GM18507 (cell line): ENCODE data around the gene PLK3.
"Not testable (repeated sequence)": the region's sequence is repeated elsewhere in the genome, so short reads cannot be mapped to it uniquely, and the experiment has no call there.

Experiments used
- DNase-seq: peaks from one replicate; pipeline ENCODE4 v3.0.0; 2011; ENCODE audit warnings: low read depth; ENCODE audit not compliant: insufficient read length; ENCODE audit errors: extremely low spot score
- FAIRE-seq: peaks from 2 replicates; lab custom pipeline; 2011; peaks lifted over from hg19 to GRCh38; lab: Jason Lieb, UNC

PLK3 gene

DNA sequence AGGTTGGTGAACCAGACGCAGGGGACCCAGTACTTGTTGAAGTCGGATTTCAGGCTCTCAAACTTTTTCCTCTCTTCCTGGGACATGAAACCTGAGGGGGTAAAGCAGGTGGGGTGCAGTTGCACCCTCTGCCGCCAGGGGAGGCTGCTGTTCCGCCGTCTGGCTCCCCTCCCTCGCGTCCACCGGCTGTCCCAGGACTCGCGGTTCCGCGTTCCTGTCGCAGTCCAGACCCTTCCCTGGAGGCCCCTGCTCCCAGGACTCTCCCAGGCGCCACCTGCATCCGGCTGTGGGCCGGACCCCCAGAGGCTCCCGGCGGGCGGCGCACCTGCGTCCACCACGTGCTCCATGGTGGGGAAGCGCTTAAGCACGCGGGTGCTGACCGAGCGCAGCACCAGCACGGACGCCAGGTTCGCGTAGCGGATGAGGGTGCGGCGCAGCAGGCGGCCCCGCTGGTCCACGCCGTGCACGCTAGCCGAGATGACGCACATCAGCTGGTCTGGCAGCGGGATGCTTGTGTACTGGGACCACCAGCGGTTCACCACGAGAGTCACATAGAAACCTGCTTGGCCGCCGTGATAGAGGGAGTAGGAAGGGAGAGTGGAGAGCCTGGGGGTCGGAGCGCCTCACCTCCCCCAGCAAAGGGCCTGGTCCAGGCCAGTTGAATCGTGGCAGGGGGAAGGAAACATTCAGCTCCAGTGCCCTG lies 13.9 kb upstream of the PLK3 start:
- FAIRE-seq (peak; percentile 62), DNase-seq (no peak)

DNA sequence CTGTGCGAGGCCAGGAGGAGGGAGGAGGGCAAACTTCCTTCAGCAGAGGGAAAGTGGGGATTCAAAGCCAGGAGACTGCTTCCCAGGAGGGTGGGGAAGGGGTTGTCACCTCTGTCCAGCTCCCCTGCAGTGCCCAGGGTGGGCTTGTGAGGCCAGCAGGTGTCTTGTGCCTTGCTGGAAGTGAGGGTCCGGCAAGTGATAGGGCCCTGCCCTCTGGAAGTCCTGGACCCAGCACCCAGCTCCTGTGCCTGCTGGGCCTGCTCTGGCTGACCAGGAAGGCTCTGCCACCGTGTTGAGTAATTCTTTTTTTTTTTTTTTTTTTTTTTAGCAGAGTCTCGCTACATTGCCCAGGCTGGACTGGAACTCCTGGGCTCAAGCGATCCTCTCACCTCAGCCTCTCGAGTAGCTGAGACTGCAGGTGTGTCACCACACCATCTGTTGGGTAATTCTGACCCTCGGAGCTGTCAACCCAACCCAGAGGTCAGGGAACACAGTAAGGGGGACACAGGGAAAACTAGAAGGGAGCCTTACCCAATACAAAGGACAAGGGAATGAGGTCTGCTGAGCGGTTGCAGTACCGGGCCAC lies 13.2 kb upstream of the PLK3 start:
- FAIRE-seq (no peak), DNase-seq (no peak)

DNA sequence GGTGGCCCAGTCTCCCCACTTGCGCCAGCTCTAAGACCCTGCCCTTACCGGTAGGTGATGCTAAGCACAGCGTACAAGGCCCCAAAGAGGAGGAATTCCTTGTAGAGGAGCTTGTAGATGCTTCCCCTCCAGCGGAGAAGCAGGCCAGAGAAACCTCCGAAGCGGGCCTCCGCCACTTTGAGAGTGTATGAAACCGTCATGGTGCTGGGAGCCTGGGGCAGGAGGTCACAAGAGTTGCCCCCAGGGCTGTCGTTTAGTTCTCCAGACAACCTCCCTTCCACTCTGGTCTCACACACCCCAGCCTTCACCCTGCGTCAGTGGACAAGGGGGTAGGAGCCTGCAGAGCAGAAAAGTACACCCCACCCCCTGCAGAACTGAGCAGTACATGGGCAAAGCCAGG lies 12.7 kb upstream of the PLK3 start:
- FAIRE-seq (no peak), DNase-seq (no peak)

DNA sequence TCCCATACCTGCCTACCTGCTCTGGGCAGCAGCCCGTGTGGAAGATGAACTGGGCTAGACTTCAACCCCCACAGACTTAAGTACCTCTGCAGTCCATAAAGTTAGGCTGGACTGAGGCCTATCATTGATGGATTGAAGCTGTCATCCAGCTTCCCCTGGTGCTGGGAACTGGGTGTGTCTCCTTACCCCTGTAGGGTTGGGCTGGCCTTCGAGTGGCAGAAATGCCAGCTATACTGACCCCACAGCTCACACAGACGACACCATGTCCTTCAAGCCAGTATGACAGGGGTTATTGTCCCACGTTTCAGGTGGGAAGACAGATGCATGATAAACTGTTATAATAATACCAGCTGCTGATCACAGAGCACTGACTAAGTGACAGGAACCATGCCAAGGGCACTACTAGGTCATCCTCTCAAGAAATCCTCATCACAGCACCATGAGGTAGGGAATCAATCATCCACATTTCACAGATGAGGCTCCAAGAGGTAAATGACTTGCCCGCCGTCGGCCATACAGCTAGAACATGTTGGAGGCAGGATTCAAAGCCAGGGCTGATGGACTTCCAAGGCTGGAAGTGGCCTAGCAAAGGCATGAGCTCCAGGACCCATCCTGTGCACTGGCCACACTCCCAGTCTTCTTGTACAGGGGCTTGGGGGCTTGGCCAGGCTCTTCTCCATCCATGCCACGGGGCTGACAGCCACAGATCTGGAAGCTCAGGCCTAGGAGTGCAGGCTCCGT lies 11.9 kb upstream of the PLK3 start, which contains the start of gene BEST4:
Gene BEST4 (minus strand): TSS at position 51 of the 741 bp plus-strand sequence. CDS start 465 bp downstream, outside the sequence.
- FAIRE-seq = no peak

DNA sequence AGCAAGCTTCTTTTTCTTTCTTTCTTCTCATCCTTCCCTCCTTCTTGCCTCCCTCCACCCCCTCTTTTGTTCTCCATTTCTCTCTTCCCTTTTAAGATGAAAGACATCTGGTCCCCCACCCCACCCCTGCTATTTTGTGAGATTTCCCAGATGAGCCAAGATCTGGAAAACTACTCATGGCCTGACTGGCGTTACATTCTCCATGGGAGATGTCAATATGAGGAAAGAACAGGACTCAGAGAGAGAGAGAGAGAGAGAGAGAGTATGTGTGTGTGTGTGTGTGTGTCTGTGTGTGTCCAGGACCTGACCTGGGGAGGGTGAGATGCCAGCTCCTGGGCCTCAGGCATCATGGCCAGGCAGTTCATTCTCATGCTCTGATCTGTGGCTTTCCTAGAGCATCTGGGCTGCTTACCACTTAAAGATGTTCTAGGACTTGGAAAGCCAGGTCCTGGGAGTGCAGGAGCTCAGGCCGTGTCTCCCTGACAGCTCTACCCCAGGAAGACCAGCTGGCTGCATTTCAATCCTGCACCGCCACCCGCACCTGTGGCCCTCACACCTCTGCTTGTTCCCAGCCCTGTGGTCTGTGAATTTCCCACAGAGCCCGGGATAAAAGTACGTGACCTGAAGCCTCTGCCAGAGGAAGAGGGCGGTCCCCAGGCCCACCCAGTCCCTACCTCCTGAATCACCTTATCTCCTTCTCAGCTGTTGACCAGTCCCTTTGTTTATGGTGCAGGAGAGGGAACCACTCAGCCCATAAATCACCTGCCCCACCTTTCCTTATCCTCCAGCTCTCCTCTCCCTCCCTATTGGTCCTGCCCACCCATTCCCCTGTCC lies 9.0 kb upstream of the PLK3 start:
- FAIRE-seq (no peak), DNase-seq (no peak)

More for the DNA sequence above, 11.9 kb upstream of the PLK3 start, which contains the start of gene BEST4:
- no peak for DNase-seq

DNA sequence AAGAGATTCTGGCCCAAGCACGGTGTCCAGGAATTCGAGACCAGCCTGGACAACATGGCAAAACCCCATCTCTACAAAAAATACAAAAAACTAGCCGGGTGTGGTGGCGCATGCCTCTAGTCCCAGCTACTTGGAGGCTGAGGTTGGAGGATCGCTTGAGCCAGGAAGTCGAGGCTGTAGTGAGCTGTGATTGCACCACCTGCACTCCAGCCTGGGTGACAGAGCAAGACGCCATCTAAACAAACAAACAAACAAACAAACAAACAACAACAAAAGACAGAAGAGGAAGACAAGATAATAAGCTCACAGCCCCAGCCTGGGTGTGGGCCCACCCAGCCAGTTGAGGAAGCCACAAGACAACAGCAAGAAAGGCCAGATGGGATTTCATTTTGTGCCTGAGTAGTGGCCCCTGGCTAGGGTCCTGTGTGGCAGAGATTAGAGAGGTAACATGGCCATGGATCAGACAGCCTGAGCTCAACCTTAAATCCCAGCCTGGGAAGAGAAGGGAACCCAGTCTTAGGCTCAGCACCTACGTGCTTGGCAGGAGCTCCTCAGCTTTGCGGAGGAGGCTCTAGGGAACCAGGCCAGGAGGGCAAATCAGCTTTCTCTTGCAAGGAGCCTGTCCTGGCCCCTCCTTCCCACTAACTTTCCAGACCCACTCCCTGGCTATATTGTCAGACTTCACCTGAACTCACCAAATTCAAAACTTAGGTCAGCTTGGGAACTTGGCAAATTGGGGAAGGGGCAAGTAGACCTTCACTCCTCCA lies 7.3 kb upstream of the PLK3 start:
- no peak for FAIRE-seq
- no peak for DNase-seq

DNA sequence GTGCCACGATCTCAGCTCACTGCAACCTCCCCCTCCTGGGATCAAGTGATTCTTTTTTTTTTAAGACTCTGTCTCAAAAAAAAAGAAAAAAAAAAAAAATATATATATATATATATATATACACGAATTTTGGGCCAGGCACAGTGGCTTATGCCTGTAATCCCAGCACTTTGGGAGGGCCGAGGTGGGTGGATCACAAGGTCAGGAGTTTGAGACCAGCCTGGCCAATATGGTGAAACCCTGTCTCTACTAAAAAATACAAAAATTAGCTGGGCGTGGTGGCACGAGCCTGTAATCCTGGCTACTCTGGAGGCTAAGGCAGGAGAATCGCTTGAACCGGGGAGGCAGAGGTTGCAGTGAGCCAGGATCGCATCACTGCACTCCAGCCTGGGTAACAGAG lies 2.3 kb upstream of the PLK3 start:
- DNase-seq, FAIRE-seq: not testable (repeated sequence)

DNA sequence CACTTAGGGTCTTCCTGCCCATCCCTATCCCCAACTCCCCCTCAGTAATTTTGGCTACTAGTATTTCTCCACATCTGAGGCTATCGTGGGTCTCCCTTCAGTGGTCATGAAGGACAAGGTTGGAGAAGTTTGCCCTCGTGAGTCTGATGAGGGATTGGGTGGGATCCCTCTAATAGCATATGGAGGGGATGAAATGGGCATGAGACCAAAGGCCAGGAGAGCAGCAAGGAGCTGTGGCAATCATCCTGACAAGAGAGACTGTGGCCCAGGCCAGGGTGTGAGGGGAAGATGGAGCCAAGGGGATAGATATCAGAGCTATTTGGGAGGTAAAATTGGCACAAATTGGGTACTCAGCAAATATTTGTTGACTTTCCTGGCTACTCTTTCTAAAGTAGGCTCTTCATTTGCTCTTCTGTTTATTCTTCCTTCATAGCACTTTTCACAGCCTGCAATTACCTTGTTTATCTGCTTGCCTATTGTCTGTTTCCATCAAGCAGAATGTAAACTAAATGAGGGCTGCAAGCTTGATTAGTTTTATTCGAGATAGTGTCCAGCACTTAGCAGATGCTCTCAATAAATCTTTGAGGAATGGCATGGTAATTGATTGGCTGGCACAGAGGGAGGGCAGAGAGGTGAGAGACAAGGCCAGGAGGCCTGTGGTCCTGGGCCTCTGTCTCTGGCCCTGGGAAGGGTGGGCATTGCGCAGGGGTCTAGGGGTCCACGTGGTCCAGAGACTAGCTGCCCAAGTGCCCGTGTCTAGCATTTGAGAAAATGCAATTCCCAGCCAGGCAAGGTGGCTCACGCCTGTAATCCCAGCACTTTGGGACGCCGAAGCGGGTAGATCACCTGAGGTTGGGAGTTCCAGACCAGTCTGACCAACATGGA lies 1.5 kb upstream of the PLK3 start:
- no peak for FAIRE-seq
- no peak for DNase-seq

DNA sequence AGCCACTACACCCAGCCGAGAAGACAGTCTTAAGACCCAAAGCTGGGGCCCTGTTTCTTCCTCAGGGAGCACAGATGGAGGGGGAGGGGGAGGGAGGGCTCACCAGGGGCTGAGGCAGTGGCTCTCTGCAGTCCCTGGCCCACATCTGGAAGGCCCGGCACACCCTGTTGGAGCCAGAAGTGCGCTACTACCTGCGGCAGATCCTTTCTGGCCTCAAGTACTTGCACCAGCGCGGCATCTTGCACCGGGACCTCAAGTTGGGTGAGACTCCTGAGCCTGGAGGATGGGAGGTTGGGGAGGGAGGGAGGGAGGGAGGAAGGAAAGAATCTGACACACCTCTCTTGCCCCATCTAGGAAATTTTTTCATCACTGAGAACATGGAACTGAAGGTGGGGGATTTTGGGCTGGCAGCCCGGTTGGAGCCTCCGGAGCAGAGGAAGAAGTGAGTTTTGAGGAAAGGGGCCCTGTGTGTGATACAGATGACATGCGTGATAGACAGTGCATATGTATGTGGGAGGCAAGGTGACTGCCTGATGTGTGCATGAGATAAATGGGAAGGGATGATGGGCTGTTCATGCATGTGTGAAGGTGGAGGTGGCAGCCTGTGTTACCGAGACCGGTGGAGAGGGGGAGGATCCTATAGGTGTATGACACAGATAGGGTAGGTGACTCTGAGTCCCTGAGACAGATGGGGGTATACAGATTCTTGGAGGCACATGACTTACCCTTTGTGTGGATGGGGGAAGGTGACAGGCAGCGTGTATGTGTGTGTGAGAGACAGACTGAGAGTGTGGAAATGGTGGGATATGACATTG lies 1.5 kb downstream of the PLK3 start:
- peak; percentile 63 for FAIRE-seq
- no peak for DNase-seq

DNA sequence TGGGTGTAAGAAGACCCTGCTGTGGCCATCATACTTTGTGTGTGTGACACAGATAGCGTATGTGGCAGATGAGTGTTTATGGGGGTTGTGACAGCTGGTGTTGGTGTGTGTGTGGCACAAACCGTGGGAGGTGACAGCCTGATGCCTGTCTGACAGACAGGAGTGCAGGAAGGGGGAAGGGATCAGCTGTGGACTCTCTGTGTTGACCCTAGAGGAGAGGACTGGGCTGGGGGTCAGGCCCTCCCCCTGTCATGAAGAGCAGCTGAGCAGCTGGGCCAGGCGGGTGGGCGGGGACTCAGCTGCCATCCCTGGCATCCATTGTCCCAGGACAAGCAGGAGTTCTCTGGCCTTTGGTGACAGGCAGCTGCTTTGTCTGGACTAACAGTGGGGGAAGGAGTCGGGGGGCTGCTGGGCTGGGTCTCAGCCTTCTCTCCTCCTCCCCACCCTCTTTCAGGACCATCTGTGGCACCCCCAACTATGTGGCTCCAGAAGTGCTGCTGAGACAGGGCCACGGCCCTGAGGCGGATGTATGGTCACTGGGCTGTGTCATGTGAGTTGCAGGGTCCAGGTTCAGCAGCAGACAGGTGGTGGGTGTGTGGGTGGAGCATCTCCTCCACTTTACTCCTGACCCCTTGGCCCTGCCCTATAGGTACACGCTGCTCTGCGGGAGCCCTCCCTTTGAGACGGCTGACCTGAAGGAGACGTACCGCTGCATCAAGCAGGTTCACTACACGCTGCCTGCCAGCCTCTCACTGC lies 2.3 kb downstream of the PLK3 start:
- DNase-seq (no peak), FAIRE-seq (no peak)

DNA sequence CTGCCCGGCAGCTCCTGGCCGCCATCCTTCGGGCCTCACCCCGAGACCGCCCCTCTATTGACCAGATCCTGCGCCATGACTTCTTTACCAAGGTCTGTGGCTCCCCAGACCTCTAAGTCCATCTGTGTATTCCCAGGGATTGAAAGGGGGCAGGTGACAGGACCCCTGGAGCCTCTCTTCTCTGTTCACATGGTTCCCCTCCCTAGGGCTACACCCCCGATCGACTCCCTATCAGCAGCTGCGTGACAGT lies 2.8 kb downstream of the PLK3 start:
- DNase-seq = no peak
- no peak for FAIRE-seq

DNA sequence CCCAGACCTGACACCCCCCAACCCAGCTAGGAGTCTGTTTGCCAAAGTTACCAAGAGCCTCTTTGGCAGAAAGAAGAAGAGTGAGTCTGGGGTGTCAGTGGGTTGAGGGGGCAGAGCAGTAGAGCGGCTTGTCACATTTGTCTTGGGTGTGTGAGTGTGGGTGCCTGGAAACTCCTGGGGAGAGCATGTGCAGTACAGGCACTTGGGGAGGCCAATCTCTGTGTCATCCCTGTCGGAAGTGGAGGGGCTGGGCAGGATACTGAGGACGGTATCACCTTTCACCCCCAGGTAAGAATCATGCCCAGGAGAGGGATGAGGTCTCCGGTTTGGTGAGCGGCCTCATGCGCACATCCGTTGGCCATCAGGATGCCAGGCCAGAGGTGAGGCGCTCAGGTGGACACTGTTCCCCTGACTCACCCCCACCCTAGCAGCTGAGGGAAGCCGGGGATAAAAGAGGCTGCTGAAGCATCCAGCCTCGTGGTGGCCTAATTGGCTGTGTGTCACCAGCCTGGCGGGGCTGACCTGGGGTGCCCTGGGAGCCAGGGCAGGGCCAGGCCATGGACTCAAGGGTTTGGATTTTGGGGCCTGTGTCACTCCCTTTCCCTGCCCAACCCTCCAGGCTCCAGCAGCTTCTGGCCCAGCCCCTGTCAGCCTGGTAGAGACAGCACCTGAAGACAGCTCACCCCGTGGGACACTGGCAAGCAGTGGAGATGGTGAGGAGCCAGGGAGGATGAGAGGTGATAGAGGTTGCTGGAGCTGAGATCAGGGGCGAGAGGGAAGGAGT lies 3.3 kb downstream of the PLK3 start:
- FAIRE-seq (no peak), DNase-seq (no peak)

DNA sequence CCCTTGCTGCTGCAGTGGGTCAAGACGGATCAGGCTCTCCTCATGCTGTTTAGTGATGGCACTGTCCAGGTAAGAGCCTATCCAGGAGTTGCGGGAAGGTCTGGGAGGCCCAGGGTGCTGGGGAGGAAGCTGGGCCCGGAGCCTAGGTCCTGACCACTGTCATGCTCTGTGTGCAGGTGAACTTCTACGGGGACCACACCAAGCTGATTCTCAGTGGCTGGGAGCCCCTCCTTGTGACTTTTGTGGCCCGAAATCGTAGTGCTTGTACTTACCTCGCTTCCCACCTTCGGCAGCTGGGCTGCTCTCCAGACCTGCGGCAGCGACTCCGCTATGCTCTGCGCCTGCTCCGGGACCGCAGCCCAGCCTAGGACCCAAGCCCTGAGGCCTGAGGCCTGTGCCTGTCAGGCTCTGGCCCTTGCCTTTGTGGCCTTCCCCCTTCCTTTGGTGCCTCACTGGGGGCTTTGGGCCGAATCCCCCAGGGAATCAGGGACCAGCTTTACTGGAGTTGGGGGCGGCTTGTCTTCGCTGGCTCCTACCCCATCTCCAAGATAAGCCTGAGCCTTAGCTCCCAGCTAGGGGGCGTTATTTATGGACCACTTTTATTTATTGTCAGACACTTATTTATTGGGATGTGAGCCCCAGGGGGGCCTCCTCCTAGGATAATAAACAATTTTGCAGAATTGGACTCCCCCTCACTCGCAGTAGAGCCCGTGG lies 5.3 kb downstream of the PLK3 start:
- DNase-seq (no peak), FAIRE-seq (no peak)

DNA sequence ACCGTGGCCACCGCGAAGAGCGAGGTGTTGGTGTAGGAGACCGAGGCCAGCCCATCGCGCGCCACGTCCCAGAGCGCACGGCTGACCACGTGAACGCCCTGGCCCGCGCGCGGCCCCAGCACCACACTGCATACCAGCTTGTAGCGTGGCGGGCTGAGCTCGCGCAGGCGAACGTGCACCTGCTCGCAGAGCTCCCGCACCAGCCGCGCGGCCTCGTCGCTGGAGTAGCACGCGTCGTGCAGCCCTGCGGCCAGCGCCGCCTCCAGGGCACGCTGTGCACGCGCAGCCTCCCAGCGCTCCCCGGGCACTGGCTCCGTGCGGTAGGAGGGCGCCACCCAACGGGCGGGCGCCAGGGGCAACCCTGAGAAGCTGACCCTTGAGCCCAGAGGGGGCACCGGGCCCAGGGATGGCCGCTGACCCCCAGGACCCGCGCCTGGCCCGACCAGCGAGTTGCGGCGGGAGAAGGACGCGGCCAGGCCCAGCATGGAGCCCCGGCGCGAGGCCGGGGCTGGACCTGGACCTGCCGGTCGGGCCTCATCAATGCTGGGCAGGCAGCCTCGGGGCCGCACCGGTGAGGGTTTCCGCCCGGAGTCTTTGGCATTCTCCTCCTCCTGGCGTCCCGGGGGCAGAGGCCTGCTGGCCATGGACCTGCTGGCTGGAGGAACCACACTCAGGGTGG lies 6.0 kb downstream of the PLK3 start:
- FAIRE-seq (no peak), DNase-seq (no peak)

DNA sequence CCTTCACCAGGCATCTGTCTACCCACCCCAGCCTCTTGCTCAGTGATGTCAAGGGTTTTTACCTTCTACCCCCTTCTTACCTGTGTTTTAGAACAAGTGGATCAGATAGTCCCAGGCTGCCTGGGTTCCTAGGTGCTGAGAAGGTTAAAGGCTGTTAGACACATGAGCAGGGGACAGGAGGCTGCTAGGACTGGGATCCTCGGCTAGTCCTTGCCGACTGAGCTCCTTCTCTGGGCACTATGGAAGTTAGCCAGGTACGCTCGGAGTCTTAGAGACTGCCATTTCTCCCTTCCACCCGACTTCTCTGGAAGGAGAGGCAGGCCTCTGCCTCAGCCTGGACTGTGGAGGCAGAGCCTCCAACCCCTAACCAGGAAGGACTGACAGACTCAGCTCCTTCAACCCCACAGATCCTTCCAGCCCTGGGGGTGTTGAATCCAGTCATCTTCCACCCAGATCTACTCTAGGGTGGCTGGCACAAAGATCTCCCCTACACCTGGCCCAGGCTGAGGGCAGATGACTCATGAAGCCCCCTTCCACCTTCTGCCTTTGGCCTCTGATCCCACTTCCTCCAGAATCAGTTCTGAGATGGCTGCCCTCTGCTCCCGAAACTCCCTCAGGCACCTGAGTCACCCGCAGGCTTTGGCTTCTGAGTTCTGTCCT lies 6.7 kb downstream of the PLK3 start, which contains the start of gene DYNLT4:
Gene DYNLT4 (minus strand): TSS at position 648 of the 660 bp plus-strand sequence. CDS start 683 bp downstream, outside the sequence.
- DNase-seq = no peak
- no peak for FAIRE-seq
